Stimulated activated memory B cell treated with anti-CD40 and anti-IgM and Interleukin-4, amounts not matched to agents 10 μg/mL and 1 μg/mL and 100 μg/mL, for 72 hours (primary cell): ENCODE measurements around the gene KAT7.
A peak's percentile ranks its signal among the peaks of the same experiment; 100 is the strongest.

Source experiments
- ATAC-seq: fragments of 150-1000 bp; cut with Tn5 transposase; 2 replicates; pipeline ENCODE4 v1.10.0; 2021
- H3K27ac Mint-ChIP-seq: one replicate; pipeline ENCODE4 v1.8.0; 2022; ENCODE audit warnings: mild to moderate bottlenecking, mixed read lengths
- H3K27me3 Mint-ChIP-seq: one replicate; pipeline ENCODE4 v1.8.0; 2022; ENCODE audit warnings: mixed read lengths
- H3K36me3 Mint-ChIP-seq: one replicate; pipeline ENCODE4 v1.8.0; 2022; ENCODE audit warnings: mixed read lengths
- H3K4me1 Mint-ChIP-seq: one replicate; pipeline ENCODE4 v1.8.0; 2022; ENCODE audit warnings: mixed read lengths
- H3K4me3 Mint-ChIP-seq: one replicate; pipeline ENCODE4 v1.8.0; 2022; ENCODE audit warnings: mild to moderate bottlenecking, moderate library complexity, mixed read lengths
- H3K9me3 Mint-ChIP-seq: one replicate; pipeline ENCODE4 v1.8.0; 2022; ENCODE audit warnings: mixed read lengths

Gene KAT7

DNA sequence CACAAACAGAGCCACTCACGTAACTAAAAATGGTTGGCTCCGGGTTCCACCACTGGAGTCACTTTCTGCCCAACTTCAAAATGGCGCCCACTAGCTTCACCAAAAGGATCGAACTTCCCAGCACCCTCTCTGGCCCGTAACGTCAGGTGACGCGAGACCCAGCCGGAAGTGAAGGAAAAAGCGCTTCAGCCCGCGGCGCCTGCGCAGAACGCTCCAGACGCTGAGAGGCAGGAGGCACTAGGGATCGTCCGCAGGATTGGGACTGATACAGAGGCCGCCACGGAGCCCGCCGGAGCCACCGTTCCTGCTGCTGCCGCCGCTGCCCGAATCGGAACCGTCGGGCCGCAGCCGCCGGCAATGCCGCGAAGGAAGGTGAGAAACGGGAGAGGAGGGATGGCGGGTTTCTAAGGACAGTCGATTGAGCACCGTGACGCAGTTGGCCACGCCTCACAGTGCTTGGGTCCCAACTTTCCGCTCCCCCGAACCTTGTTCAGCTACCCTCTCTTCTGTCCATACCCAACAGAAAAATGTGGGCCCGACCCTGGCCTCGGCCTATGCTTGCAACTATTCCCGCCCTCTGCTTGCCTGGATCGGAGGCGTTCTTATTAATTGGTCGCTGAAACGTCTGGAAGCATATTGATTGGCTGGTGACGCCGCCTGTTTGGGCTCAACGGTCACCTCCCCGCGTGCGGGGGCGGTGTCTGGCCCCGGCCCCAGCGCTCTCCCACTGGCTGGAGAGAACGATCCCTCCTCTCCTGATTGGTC, at the start of gene KAT7:
Gene KAT7 (plus strand): TSS at position 204 of the 765 bp plus-strand sequence. CDS start 154 bp downstream, at position 358.
- Mint-ChIP-seq H3K9me3 (no peaks in the 10 kb centered on the region), H3K27me3 (no peaks in the 10 kb centered on the region), H3K36me3 (peaks cover 26% of the 10 kb centered on the region), H3K27ac (peak within 1 kb of the TSS; percentile 99), H3K4me1 (peaks cover 48% of the 10 kb centered on the region), H3K4me3 (peak within 1 kb of the TSS; percentile 93)
- peak; percentile 97 for ATAC-seq

DNA sequence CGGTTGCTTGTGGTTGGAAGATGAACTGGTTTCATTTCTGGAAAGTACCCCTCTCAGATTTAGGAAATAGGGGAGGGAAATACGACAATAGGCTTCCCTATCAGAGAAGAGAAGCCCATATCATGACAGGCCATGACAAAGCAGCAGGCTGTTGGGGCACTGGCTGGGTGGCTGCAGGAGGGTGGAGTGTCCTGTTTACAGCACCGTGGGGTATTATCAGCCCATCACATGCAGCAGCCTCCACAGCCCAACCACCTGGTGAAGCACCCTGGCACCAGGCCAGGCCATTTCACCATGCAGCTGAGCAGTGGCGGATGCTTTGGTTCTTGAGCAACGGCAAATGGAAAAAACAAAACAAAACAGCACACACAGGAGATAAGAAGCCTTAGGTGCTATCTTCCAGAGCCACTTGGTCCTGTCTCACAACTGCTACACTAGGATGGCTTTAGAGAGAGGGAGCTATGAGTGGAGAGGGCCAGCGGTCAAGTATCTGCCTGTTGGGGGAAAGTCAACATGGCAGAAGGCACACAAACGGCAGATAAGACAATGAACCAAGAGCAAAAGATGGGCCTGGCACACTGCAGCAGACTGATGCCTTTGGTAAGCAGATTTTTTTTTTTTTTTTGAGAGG, 48.7 kb upstream of the KAT7 start:
- H3K9me3 Mint-ChIP-seq, result no peaks in the 10 kb centered on the region

DNA sequence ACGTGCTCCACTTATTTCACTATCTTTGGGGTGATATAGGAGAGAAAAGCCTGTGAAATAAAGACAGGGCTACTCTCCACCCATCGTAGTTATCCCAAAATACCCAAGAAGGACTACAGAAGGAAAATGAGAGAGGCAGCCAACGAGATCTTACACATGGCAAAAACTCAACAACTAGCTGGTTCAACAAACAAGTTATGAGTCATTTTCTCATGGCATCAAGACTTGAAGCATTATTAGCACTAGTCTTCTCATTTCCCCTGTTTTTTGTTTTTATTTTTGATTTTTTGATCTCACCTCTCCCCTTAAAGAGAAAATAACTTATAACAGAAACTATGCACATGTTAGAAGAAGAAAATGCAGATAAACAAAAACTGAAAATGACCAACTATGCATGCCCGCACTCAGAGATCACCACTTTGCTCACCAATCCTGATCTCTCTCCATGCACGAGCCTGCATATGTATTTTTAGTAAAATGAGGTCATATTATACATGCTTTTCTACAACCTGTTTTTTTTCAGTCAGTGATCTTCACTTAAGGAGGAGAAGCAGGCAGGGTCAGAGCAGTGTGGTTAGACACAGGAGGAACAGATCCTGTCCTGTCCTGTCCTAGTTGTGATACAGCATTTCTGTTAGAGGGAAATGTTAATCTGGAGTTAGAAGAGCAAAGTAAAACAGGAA, 47.3 kb upstream of the KAT7 start:
- H3K36me3 Mint-ChIP-seq, result peaks cover 27% of the 10 kb centered on the region
- H3K27me3 Mint-ChIP-seq, result no peaks in the 10 kb centered on the region
- peak; percentile 56 for ATAC-seq
- peaks cover 85% of the 10 kb centered on the region for H3K4me1 Mint-ChIP-seq
- H3K27ac Mint-ChIP-seq, result peak overlapping the region; percentile 97
- peak overlapping the region; percentile 83 for H3K4me3 Mint-ChIP-seq
- H3K9me3 Mint-ChIP-seq, result no peaks in the 10 kb centered on the region

More for the DNA sequence above, 48.7 kb upstream of the KAT7 start:
- ATAC-seq, result peak; percentile 99
- H3K4me3 Mint-ChIP-seq, result peak overlapping the region; percentile 83
- peaks cover 74% of the 10 kb centered on the region for H3K4me1 Mint-ChIP-seq
- peaks cover 19% of the 10 kb centered on the region for H3K36me3 Mint-ChIP-seq
- H3K27ac Mint-ChIP-seq, result peak overlapping the region; percentile 97
- H3K27me3 Mint-ChIP-seq, result no peaks in the 10 kb centered on the region

DNA sequence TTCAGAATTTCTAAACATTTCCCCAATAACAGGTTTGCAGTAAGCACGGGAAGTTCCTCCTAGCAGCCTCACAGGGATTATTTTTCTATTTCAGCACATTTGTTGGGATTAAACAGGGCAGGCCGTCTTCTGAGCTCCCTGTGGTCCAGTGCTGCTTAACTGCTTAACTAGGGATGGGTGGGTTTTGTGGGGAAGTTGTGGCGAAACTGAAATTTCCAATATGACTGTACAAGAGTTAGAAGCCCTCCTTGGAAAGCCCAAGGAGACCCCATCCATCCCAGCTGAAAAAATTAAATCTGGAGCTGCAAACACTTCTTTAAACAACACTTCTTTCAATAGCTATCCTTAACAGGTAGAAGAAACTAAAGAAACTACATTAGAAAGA, 46.8 kb upstream of the KAT7 start:
- peak overlapping the region; percentile 97 for H3K27ac Mint-ChIP-seq
- ATAC-seq, result no peak
- no peaks in the 10 kb centered on the region for H3K9me3 Mint-ChIP-seq
- peaks cover 85% of the 10 kb centered on the region for H3K4me1 Mint-ChIP-seq
- peaks cover 21% of the 10 kb centered on the region for H3K36me3 Mint-ChIP-seq
- peak overlapping the region; percentile 83 for H3K4me3 Mint-ChIP-seq
- no peaks in the 10 kb centered on the region for H3K27me3 Mint-ChIP-seq

DNA sequence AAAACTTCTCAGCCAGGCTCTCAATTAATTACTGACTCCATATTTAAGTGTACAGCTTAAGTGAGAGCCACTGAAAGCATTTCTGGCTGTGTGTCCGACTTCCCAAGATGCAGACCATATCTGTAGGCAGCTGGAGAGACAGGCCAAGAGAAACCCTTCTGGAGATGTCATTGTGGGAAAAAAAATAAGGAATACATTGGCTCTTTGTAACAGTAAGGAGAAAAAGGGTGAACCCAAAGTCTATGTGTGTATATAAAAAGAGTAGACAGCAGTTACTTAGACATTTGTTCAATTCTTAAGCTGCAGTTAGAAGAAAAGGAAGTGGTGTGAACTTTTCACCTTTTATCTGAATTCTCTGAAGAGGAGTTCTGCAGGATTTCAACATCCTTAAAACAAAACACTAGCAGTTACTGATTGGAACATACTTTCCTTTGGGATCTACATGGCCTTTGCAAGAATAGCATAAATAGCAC, 46.3 kb upstream of the KAT7 start:
- H3K27ac Mint-ChIP-seq, result peak overlapping the region; percentile 97
- H3K9me3 Mint-ChIP-seq, result no peaks in the 10 kb centered on the region
- peaks cover 85% of the 10 kb centered on the region for H3K4me1 Mint-ChIP-seq
- H3K36me3 Mint-ChIP-seq, result peaks cover 16% of the 10 kb centered on the region
- peak overlapping the region; percentile 83 for H3K4me3 Mint-ChIP-seq
- no peaks in the 10 kb centered on the region for H3K27me3 Mint-ChIP-seq
- no peak for ATAC-seq

DNA sequence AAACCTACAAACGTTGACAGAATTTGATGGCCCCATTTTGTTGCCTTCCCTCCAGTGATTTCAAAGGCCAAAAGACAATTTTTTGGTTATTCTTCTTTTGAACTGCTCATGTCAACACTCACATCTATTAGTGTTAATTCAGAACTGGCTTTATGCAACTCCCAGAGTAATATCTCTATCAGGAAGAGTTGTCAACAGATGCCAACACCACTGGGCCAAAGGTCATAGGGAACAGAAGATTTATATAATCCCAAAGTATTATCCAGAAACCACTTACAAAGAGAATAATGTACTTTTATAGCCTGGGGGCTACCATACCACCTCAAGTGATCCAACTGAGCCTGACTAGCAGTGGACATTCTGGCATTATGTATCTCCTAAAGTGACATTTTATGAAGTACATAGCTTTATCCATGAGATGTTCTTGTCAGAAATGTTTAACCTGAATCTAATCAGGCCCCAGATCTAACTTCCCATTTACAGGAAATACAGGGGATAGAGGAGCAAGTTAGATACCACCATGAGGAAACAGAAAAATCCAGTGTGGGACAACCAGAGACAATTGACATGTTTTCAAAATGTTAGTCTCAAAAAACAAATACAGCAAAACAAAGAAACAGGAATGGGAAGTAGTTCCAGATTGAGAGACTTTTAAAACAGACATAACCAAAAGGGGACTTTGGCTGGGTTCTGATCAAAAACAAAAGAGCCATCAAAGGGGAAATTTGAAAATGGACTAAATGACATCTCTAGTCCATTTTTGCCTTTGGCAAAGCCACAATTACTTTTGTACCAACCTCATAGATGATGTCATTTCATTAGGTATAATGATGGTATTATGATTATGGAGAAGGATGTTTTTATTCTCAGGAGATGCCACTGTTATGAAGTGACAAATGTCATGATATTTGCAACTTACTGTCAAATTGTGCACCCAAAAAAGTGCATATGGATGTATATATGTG, 43.0 kb upstream of the KAT7 start:
- H3K4me3 Mint-ChIP-seq, result peak overlapping the region; percentile 87
- ATAC-seq, result no peak
- H3K4me1 Mint-ChIP-seq, result peaks cover 86% of the 10 kb centered on the region
- no peaks in the 10 kb centered on the region for H3K27me3 Mint-ChIP-seq
- H3K9me3 Mint-ChIP-seq, result no peaks in the 10 kb centered on the region
- H3K27ac Mint-ChIP-seq, result peak overlapping the region; percentile 93
- H3K36me3 Mint-ChIP-seq, result peaks cover 15% of the 10 kb centered on the region

DNA sequence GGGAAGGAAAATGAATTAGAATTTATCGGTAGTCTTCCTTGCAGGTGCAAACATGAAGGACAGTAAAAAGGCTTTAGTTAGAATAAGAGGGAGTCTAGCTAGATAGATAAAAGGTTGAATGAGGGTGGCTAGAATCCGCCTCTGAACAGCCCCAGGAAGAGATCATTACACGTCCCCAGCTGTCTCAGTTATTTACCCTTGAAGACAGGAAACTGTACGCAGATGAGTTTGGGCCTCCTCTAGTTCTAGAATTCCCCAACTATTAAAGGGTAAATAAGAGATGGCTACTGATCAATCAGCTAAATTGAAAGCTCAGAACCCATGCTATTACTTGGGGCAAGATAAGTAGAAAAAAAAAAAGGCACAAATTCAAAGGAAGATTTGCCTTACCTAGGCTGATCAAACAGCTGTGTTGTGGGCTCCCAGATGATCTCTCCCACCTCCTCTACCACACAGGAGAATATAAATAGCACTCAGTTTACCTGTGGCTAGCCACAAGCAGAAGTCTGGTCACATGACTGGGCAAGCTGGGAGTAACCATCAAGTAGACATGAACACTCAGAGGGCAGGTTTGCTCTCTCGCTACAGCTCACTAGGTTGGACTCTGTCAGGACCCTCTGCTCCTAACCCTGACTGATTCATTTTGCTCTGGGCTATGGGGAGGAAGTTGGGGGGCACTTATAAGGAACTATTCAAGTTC, 41.5 kb upstream of the KAT7 start:
- no peaks in the 10 kb centered on the region for H3K27me3 Mint-ChIP-seq
- H3K4me3 Mint-ChIP-seq, result peak overlapping the region; percentile 87
- peak; percentile 82 for ATAC-seq
- H3K36me3 Mint-ChIP-seq, result peaks cover 15% of the 10 kb centered on the region
- H3K27ac Mint-ChIP-seq, result peak overlapping the region; percentile 93
- no peaks in the 10 kb centered on the region for H3K9me3 Mint-ChIP-seq
- peaks cover 73% of the 10 kb centered on the region for H3K4me1 Mint-ChIP-seq

GRCh38 chr17:49747632-49748031, 40.8 kb upstream of the KAT7 start:
- peak overlapping the region; percentile 87 for H3K4me3 Mint-ChIP-seq

DNA sequence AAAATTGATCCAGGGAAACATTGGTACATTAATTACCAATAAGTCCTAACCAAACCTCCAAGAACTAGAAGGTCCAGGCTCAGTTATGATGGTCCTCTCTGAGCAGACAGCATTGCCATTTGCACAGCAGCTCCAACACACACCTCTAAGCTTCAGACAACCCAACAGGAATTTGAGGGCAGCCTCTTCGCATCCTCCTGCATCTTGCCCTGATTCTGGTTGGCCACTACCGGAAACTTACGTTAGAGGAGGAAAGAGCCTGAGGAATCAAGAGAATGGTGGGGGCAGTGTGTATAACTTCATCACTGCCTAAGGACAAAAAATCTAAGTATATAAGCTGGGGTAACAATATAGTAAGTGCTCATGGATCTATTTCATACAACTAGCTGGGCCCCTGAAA, 40.3 kb upstream of the KAT7 start:
- no peaks in the 10 kb centered on the region for H3K27me3 Mint-ChIP-seq
- H3K9me3 Mint-ChIP-seq, result no peaks in the 10 kb centered on the region
- no peak for ATAC-seq
- H3K36me3 Mint-ChIP-seq, result peaks cover 15% of the 10 kb centered on the region
- H3K4me3 Mint-ChIP-seq, result peak overlapping the region; percentile 65
- H3K27ac Mint-ChIP-seq, result peak overlapping the region; percentile 93
- H3K4me1 Mint-ChIP-seq, result peaks cover 73% of the 10 kb centered on the region

More at GRCh38 chr17:49747632-49748031, 40.8 kb upstream of the KAT7 start:
- H3K27me3 Mint-ChIP-seq, result no peaks in the 10 kb centered on the region
- peaks cover 73% of the 10 kb centered on the region for H3K4me1 Mint-ChIP-seq
- H3K27ac Mint-ChIP-seq, result peak overlapping the region; percentile 93
- H3K36me3 Mint-ChIP-seq, result peaks cover 15% of the 10 kb centered on the region
- no peaks in the 10 kb centered on the region for H3K9me3 Mint-ChIP-seq
- ATAC-seq, result no peak

GRCh38 chr17:49748791-49749190, 39.7 kb upstream of the KAT7 start:
- Mint-ChIP-seq H3K27ac (peak overlapping the region; percentile 93), H3K27me3 (no peaks in the 10 kb centered on the region), H3K9me3 (no peaks in the 10 kb centered on the region), H3K36me3 (peaks cover 15% of the 10 kb centered on the region), H3K4me3 (peak overlapping the region; percentile 65), H3K4me1 (peaks cover 78% of the 10 kb centered on the region)
- ATAC-seq, result peak; percentile 90

DNA sequence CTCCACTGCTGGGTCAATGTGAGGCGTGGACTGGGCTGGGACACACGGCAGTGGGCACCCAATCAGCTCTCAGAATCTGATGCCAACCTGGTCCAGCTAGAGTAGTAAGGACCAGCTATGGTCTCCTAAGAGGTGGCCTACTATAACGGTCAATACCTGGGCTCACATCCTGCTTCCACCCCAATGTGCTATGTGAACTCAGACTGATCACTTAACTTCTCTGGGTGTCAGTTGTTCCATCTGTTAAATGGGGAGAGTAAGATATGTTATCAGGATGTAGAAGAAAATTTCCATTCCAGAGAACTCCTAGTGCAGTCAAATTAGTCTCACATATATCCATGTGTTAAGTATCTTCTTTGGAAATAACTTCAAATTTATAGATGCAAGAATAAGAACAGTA, 38.8 kb upstream of the KAT7 start:
- H3K36me3 Mint-ChIP-seq, result peaks cover 15% of the 10 kb centered on the region
- no peaks in the 10 kb centered on the region for H3K9me3 Mint-ChIP-seq
- no peaks in the 10 kb centered on the region for H3K27me3 Mint-ChIP-seq
- no peak for ATAC-seq
- peak overlapping the region; percentile 93 for H3K27ac Mint-ChIP-seq
- peaks cover 84% of the 10 kb centered on the region for H3K4me1 Mint-ChIP-seq
- no peak overlapping the region for H3K4me3 Mint-ChIP-seq

DNA sequence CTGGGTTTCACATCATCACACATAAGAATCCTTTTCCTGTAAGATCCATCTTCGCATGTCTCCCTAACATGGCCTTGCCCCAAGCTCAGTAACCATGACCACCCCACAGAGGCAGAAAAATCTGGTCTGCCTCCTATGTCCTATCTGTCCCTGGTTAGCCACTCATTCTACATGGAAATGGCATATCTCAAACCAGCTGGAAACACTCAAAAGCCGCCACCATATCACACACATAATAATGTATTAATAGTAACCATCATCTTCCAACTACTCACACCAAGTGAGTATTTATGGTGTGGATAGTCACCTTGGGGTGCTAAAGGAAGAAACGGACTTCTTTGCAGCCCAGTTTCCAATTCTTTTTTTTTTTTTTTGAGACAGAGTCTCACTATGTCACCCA, 36.0 kb upstream of the KAT7 start:
- peak overlapping the region; percentile 53 for H3K27ac Mint-ChIP-seq
- H3K4me3 Mint-ChIP-seq, result no peak overlapping the region
- no peaks in the 10 kb centered on the region for H3K9me3 Mint-ChIP-seq
- H3K4me1 Mint-ChIP-seq, result peaks cover 81% of the 10 kb centered on the region
- no peak for ATAC-seq
- peaks cover 12% of the 10 kb centered on the region for H3K36me3 Mint-ChIP-seq
- H3K27me3 Mint-ChIP-seq, result no peaks in the 10 kb centered on the region

DNA sequence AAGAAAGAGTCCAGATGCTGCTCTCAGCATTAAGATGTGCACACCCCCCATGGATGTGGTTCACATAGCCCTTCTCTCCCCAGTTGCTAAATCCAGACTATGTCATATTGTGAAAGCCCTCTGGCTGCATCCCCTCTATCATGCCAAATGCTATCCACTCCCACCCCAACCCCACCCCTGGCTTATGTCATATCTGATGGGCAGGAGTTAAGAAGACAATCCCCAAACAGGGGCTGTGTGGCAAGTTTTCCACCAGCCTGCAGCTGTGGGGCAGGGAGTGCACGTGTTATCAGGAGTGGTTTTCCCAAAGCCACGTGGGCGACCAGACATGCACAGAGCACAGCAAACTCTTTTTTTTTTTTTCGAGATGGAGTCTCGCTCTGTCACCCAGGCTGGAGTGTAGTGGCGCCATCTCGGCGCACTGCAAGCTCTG, 34.5 kb upstream of the KAT7 start:
- no peaks in the 10 kb centered on the region for H3K27me3 Mint-ChIP-seq
- H3K4me1 Mint-ChIP-seq, result peaks cover 75% of the 10 kb centered on the region
- ATAC-seq, result no peak
- H3K36me3 Mint-ChIP-seq, result peaks cover 7% of the 10 kb centered on the region
- H3K27ac Mint-ChIP-seq, result peak overlapping the region; percentile 53
- H3K9me3 Mint-ChIP-seq, result no peaks in the 10 kb centered on the region
- H3K4me3 Mint-ChIP-seq, result no peak overlapping the region
